ENCODE measurements around the gene ANO6.
"Not testable (repeated sequence)": the region's sequence is repeated elsewhere in the genome, so short reads cannot be mapped to it uniquely, and the experiment has no call there.

Gene ANO6

GRCh38 chr12:45348311-45348710, 132.4 kb downstream of the ANO6 start:
- no peak for DNase-seq (ENCODE audit: low read depth in 2 of 2)

GRCh38 chr12:45348986-45349385, 133.1 kb downstream of the ANO6 start:
- no peak for DNase-seq (ENCODE audit: low read depth in 2 of 2)

- DNase-seq (ENCODE audit: low read depth in 2 of 2), result no peak
Measured at GRCh38 chr12:45349916-45350315, 134.0 kb downstream of the ANO6 start.

- no peak for DNase-seq (ENCODE audit: low read depth in 2 of 2)
Measured at GRCh38 chr12:45350861-45351260, 135.0 kb downstream of the ANO6 start.

- DNase-seq (ENCODE audit: low read depth in 2 of 2), result no peak
Measured at GRCh38 chr12:45351921-45352670, 136.2 kb downstream of the ANO6 start.

- no peak for DNase-seq (ENCODE audit: low read depth in 2 of 2)
Measured at GRCh38 chr12:45353944-45354343, 138.0 kb downstream of the ANO6 start.

- DNase-seq (ENCODE audit: low read depth in 2 of 2), result no peak
Measured at GRCh38 chr12:45354399-45354798, 138.5 kb downstream of the ANO6 start.

GRCh38 chr12:45355730-45356129, 139.8 kb downstream of the ANO6 start:
- DNase-seq (ENCODE audit: low read depth in 2 of 2), result no peak

- DNase-seq (ENCODE audit: low read depth in 2 of 2), result no peak
Measured at GRCh38 chr12:45356822-45357538, 141.1 kb downstream of the ANO6 start.

GRCh38 chr12:45357539-45358417, 141.9 kb downstream of the ANO6 start:
- DNase-seq (ENCODE audit: low read depth in 2 of 2), result no peak

GRCh38 chr12:45362291-45362690, 146.4 kb downstream of the ANO6 start:
- DNase-seq (ENCODE audit: low read depth in 2 of 2), result no peak

- DNase-seq (ENCODE audit: low read depth in 2 of 2), result no peak
Measured at GRCh38 chr12:45363903-45364302, 148.0 kb downstream of the ANO6 start.

GRCh38 chr12:45368841-45369489, 153.1 kb downstream of the ANO6 start:
- no peak for DNase-seq (ENCODE audit: low read depth in 2 of 2)

- DNase-seq (ENCODE audit: low read depth in 2 of 2), result no peak
Measured at GRCh38 chr12:45377815-45378214, 161.9 kb downstream of the ANO6 start.

GRCh38 chr12:45379261-45379660, 163.4 kb downstream of the ANO6 start:
- DNase-seq (ENCODE audit: low read depth in 2 of 2), result no peak

- DNase-seq (ENCODE audit: low read depth in 2 of 2), result no peak
Measured at GRCh38 chr12:45381351-45381750, 165.5 kb downstream of the ANO6 start.

- DNase-seq (ENCODE audit: low read depth in 2 of 2), result no peak
Measured at GRCh38 chr12:45388545-45388944, 172.7 kb downstream of the ANO6 start.

GRCh38 chr12:45389426-45389825, 173.5 kb downstream of the ANO6 start:
- no peak for DNase-seq (ENCODE audit: low read depth in 2 of 2)

GRCh38 chr12:45397499-45397898, 181.6 kb downstream of the ANO6 start:
- not testable (repeated sequence) for DNase-seq (ENCODE audit: low read depth in 2 of 2)

GRCh38 chr12:45398552-45398951, 182.7 kb downstream of the ANO6 start:
- DNase-seq (ENCODE audit: low read depth in 2 of 2), result no peak

GRCh38 chr12:45400991-45401390, 185.1 kb downstream of the ANO6 start:
- DNase-seq (ENCODE audit: low read depth in 2 of 2), result no peak

GRCh38 chr12:45402288-45402687, 186.4 kb downstream of the ANO6 start:
- DNase-seq (ENCODE audit: low read depth in 2 of 2), result no peak
